Prostate gland (tissue), 2 donors: ENCODE measurements around the gene PREPL. TPM values are rescaled to one million over a fixed set of nuclear protein-coding genes. Genes with fewer than 3 reads are reported as not detected.
"Not testable (repeated sequence)": the region's sequence is repeated elsewhere in the genome, so short reads cannot be mapped to it uniquely, and the experiment has no call there.

Source experiments
- DNase-seq: peaks from one replicate; pipeline ENCODE4 v3.0.0-alpha.2; 2019; ENCODE audit warnings: low spot score
- H3K27ac ChIP-seq, 2 donors: fragments of 200-600 bp; sonication (generic); 2 replicates each; pipeline ENCODE4 v1.5.1; 2017 to 2019
- H3K27me3 ChIP-seq: fragments of 200-600 bp; sonication (generic); replicated peaks from 2 replicates; pipeline ENCODE4 v1.5.1; 2019; ENCODE audit not compliant: insufficient read depth
- H3K36me3 ChIP-seq, 2 donors: fragments of 200-600 bp; sonication (generic); 1 replicate in 1 of 2; 2 replicates in 1 of 2; pipeline versions ENCODE4 v1.5.1 to v1.8.1; 2017 to 2019
- H3K4me1 ChIP-seq: fragments of 200-600 bp; sonication (generic); replicated peaks from 2 replicates; pipeline ENCODE4 v1.5.1; 2019
- H3K4me3 ChIP-seq, 2 donors: fragments of 200-600 bp; sonication (generic); 2 replicates each; pipeline ENCODE4 v1.5.1; 2017 to 2019
- H3K9me3 ChIP-seq: fragments of 200-600 bp; sonication (generic); 2 replicates; pipeline ENCODE4 v1.5.1; 2017
- POLR2A ChIP-seq: fragments of 450-650 bp; IDR thresholded peaks from one replicate; pipeline ENCODE4 v1.6.1; 2016; ENCODE audit warnings: antibody characterized with exemption, mild to moderate bottlenecking
- POLR2AphosphoS5 ChIP-seq: sonication (generic); formaldehyde crosslinking; IDR thresholded peaks from one replicate; pipeline ENCODE4 v1.6.1; 2017; ENCODE audit warnings: antibody characterized with exemption
- WGBS: methylation state at CpG from one replicate; pipeline ENCODE4 v1.1.5; 2018; 5-methylcytosine and 5-hydroxymethylcytosine counted together
- intact Hi-C: fragments of 100-400 bp; cut with DNase I; formaldehyde crosslinking; loops from one replicate; pipeline ENCODE4 v1.14.2; 2022
- total RNA-seq, 2 donors: library from RNA; depleted of rRNA; stranded (reverse); fragments of >200 nt; gene quantifications; one replicate each; pipeline ENCODE4 v1.1.0, GENCODE V29; 2016
- TF ChIP-seq, protein P1 (sequence below), 4 experiments: fragments of 200-600 bp in 2 of 4; fragments of 450-650 bp in 2 of 4; sonication (generic) in 2 of 4; IDR thresholded peaks; 1 replicate in 3 of 4; 2 replicates in 1 of 4; pipeline ENCODE4 v1.5.1; 2016 to 2019; ENCODE audit warnings: antibody characterized with exemption in 4 of 4, mild to moderate bottlenecking in 2 of 4, moderate library complexity in 2 of 4

Gene PREPL
- total RNA-seq, 2 donors from 2014 or later: 40.3 to 49.3 TPM

DNA sequence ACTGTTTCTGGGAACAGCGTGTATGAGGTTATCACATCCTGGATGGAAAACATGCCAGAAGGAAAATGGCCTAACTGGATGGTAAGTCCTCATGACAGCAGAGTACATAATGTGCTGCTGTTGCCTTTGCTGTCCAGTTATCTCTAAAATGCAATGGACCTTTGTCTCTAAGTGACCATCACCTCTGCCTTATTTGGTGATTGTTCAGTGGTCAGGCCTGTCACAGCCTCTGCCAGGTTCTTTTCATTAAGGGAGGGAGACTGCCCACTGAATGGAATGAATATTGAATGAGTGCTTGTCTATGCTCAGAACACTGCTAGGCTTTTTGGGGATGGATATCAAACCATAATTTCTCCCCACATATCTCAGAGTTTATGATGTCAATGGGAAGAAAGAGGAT is 57.0 kb downstream of the PREPL start:
- intact Hi-C loops: no loop called here
- Histone ChIP-seq H3K9me3 (no peaks in the 10 kb centered on the region), H3K27me3 (no peaks in the 10 kb centered on the region), H3K36me3 (no peaks in the 10 kb centered on the region), H3K27ac (no peak overlapping the region), H3K4me1 (no peaks in the 10 kb centered on the region), H3K4me3 (no peak overlapping the region)
- no peak for DNase-seq
- 88% methylated on average over 1 of the region's 1 CpG for WGBS
- TF ChIP-seq POLR2A: no peak
- TF ChIP-seq, protein P1, sequence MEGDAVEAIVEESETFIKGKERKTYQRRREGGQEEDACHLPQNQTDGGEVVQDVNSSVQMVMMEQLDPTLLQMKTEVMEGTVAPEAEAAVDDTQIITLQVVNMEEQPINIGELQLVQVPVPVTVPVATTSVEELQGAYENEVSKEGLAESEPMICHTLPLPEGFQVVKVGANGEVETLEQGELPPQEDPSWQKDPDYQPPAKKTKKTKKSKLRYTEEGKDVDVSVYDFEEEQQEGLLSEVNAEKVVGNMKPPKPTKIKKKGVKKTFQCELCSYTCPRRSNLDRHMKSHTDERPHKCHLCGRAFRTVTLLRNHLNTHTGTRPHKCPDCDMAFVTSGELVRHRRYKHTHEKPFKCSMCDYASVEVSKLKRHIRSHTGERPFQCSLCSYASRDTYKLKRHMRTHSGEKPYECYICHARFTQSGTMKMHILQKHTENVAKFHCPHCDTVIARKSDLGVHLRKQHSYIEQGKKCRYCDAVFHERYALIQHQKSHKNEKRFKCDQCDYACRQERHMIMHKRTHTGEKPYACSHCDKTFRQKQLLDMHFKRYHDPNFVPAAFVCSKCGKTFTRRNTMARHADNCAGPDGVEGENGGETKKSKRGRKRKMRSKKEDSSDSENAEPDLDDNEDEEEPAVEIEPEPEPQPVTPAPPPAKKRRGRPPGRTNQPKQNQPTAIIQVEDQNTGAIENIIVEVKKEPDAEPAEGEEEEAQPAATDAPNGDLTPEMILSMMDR (IDR thresholded peaks at IDR 0.05): no peak
- no peak for TF ChIP-seq POLR2AphosphoS5

DNA sequence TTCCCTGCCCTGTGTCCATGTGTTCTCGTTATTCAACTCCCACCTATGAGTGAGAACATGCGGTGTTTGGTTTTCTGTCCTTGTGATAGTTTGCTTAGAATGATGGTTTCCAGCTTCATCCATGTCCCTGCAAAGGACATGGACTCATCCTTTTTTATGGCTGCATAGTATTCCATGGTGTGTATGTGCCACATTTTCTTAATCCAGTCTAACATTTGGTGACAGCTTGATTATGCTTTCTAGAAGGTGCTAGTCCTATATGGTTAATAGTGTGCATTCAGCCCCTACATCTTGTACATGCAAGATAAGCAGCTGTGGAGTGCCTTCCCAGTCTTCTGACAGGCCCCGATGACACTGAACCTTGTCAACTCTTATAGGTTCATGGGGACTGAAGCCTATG is 57.5 kb downstream of the PREPL start:
- DNase-seq, H3K4me3 ChIP-seq, H3K27me3 ChIP-seq, H3K4me1 ChIP-seq, H3K9me3 ChIP-seq, H3K27ac ChIP-seq, intact Hi-C loops, H3K36me3 ChIP-seq: not testable (repeated sequence)
- 100% methylated on average over 3 of the region's 3 CpGs for WGBS

DNA sequence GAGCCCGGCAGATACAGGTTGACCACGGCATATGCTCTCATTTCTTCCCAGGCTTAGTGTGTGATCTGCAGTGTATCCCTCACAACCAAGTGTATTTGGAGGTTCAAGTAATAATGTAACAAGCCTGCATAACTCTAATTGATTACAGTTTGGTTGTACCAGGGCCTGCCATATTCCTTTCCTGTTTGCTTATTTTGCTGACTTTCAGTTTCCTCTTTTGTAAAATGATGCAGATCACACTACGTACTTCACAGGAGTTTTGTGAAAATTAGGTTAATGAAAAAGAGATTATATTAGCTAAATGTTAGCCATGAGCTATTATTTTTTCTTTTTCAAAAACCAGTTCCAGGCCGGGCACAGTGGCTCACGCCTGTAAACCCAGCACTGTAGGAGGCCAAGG is 60.2 kb downstream of the PREPL start:
- DNase-seq: no peak
- no peak for TF ChIP-seq POLR2AphosphoS5
- no peak for TF ChIP-seq POLR2A
- TF ChIP-seq, protein P1 (IDR thresholded peaks at IDR 0.05): no peak
- H3K4me1 ChIP-seq: no peaks in the 10 kb centered on the region
- H3K4me3 ChIP-seq: no peak overlapping the region
- 90% methylated on average over 5 of the region's 5 CpGs for WGBS
- intact Hi-C loops: no loop called here
- no peaks in the 10 kb centered on the region for H3K9me3 ChIP-seq
- H3K27me3 ChIP-seq: no peaks in the 10 kb centered on the region
- H3K27ac ChIP-seq: no peak overlapping the region
- no peaks in the 10 kb centered on the region for H3K36me3 ChIP-seq

DNA sequence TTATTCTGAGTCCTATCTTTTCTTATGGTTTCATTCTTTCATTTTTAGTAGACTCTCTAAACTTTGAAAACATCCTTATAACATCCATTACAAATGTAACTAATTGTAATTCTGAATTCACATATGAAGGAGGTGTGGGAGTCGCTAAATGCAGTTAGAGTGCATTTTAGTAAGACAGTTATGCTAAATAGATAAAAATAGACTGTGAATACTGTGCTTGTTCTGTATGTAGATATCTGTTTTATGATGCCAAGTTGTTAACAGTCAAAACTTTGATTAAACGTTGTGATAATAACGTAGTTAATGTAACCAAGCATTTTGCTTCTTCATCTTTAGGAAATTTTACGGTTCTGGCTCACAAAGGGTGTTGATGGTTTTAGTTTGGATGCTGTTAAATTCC is 61.7 kb downstream of the PREPL start:
- H3K4me1 ChIP-seq: no peaks in the 10 kb centered on the region
- H3K36me3 ChIP-seq: no peaks in the 10 kb centered on the region
- 11% methylated on average over 4 of the region's 4 CpGs for WGBS
- no peaks in the 10 kb centered on the region for H3K27me3 ChIP-seq
- no peak overlapping the region for H3K4me3 ChIP-seq
- H3K27ac ChIP-seq: no peak overlapping the region
- no peak for TF ChIP-seq POLR2A
- TF ChIP-seq, protein P1 (IDR thresholded peaks at IDR 0.05): no peak
- no peak for TF ChIP-seq POLR2AphosphoS5
- intact Hi-C loops: no loop called here
- DNase-seq: no peak
- no peaks in the 10 kb centered on the region for H3K9me3 ChIP-seq

DNA sequence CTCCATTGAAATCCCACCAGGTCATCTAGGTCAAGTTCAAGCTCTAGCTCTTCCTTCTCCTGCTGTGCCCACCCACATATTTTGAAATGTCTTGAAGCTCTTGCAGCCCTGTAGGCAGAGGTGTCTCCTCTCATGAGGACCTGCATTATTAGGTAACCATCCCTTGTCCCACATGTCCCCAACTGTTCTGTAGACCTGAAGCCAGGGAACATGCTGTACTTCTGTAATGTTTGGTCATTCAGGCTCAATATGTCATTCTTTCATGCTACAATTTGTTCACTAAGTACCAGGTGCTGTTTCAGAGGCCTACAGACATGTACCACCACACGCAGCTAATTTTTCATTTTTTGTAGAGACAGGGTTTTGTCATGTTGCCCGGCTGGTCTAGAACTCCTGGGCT is 63.9 kb downstream of the PREPL start:
- 98% methylated on average over 2 of the region's 2 CpGs for WGBS
- Histone ChIP-seq H3K4me1 (no peaks in the 10 kb centered on the region), H3K4me3 (no peak overlapping the region), H3K36me3 (no peaks in the 10 kb centered on the region), H3K27ac (no peak overlapping the region), H3K9me3 (no peaks in the 10 kb centered on the region), H3K27me3 (no peaks in the 10 kb centered on the region)
- DNase-seq: no peak
- intact Hi-C loops: no loop called here
- TF ChIP-seq POLR2A (no peak), POLR2AphosphoS5 (no peak)
- TF ChIP-seq, protein P1 (IDR thresholded peaks at IDR 0.05): no peak
